ENCODE data around the gene PPP1R2B. TPM values are rescaled to one million over a fixed set of nuclear protein-coding genes. Genes with fewer than 3 reads are reported as not detected.

PPP1R2B gene
- 0.39 and 0.42 TPM in 2 replicates for total RNA-seq

DNA sequence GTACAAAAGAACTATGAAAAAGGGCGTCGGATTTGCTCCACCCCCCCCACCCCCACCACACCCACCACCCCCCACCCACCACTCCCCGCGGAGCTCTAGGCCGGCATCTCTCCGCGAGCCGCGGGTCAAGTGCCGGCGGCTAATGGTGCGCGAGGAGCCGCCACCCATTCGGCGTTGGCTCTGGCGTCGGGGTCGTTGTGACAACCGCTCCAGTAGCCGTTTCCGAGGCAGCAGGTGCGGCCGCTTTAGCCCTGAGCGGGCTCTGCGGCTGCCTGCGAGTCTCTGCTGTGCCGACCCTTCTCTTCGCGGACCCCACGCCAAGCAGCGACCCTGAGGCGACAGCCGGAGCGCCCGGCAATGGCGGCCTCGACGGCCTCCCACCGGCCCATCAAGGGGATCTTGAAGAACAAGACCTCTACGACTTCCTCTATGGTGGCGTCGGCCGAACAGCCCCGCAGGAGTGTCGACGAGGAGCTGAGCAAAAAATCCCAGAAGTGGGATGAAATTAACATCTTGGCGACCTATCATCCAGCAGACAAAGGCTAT lies at the start of gene PPP1R2B:
Gene PPP1R2B (plus strand): TSS at position 90 of the 546 bp plus-strand sequence. CDS start 268 bp downstream, at position 358.
- no peak for DNase-seq
- Mint-ChIP-seq H3K4me3 (no peak within 1 kb of the TSS), H3K27ac (no peak within 1 kb of the TSS), H3K4me1 (no peaks in the 10 kb centered on the region), H3K9me3 (peaks cover 22% of the 10 kb centered on the region), H3K36me3 (ENCODE audit: low read depth) (no peaks in the 10 kb centered on the region), H3K27me3 (peaks cover 32% of the 10 kb centered on the region)
- ATAC-seq (ENCODE audit: low read depth) = no peak
- ChIA-PET CTCF (no interaction called here), POLR2A (no interaction called here)
- TF ChIP-seq, protein P1, sequence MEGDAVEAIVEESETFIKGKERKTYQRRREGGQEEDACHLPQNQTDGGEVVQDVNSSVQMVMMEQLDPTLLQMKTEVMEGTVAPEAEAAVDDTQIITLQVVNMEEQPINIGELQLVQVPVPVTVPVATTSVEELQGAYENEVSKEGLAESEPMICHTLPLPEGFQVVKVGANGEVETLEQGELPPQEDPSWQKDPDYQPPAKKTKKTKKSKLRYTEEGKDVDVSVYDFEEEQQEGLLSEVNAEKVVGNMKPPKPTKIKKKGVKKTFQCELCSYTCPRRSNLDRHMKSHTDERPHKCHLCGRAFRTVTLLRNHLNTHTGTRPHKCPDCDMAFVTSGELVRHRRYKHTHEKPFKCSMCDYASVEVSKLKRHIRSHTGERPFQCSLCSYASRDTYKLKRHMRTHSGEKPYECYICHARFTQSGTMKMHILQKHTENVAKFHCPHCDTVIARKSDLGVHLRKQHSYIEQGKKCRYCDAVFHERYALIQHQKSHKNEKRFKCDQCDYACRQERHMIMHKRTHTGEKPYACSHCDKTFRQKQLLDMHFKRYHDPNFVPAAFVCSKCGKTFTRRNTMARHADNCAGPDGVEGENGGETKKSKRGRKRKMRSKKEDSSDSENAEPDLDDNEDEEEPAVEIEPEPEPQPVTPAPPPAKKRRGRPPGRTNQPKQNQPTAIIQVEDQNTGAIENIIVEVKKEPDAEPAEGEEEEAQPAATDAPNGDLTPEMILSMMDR (IDR thresholded peaks at IDR 0.05) = no peak
- intact Hi-C loops (cut with micrococcal nuclease) = no loop called here

DNA sequence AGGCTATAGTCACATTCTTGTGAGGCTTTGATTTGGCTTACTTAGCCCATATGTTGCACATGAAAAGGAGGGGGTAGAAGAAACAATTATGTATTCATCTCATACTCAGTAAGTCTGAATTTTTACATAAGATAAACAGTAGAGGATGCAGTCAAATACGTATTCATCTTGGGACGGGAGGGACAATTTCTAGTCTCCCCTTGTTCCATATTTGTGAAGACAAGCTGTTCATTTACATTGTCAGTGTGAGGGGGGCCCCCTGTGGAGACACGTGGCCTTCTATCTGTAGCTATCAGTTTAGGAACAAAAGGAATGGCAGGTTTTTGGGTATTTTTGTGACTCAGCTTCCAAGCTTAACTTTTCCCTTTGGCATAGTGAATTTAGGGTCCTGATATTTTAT lies 49.2 kb upstream of the PPP1R2B start:
- no peaks in the 10 kb centered on the region for H3K4me1 Mint-ChIP-seq
- no peak for ATAC-seq (ENCODE audit: low read depth)
- intact Hi-C loops (cut with micrococcal nuclease) = no loop called here
- DNase-seq = no peak
- no peak overlapping the region for H3K4me3 Mint-ChIP-seq
- POLR2A ChIA-PET = no interaction called here
- CTCF ChIA-PET = no interaction called here
- TF ChIP-seq, protein P1 (IDR thresholded peaks at IDR 0.05) = no peak
- no peak overlapping the region for H3K27ac Mint-ChIP-seq
- peaks cover 21% of the 10 kb centered on the region for H3K27me3 Mint-ChIP-seq
- H3K9me3 Mint-ChIP-seq = no peaks in the 10 kb centered on the region
- H3K36me3 Mint-ChIP-seq (ENCODE audit: low read depth) = no peaks in the 10 kb centered on the region

- intact Hi-C loops (cut with micrococcal nuclease) = no loop called here
- TF ChIP-seq, protein P1 (IDR thresholded peaks at IDR 0.05) = no peak
- H3K4me1 Mint-ChIP-seq = no peaks in the 10 kb centered on the region
- H3K27ac Mint-ChIP-seq = no peak overlapping the region
- DNase-seq (no peak), ATAC-seq (ENCODE audit: low read depth) (no peak)
- ChIA-PET CTCF (no interaction called here), POLR2A (no interaction called here)
- no peak overlapping the region for H3K4me3 Mint-ChIP-seq
- no peaks in the 10 kb centered on the region for H3K36me3 Mint-ChIP-seq (ENCODE audit: low read depth)
- peaks cover 2% of the 10 kb centered on the region for H3K9me3 Mint-ChIP-seq
- H3K27me3 Mint-ChIP-seq = peaks cover 19% of the 10 kb centered on the region
Measured at GRCh38 chr5:156802501-156802900, 47.6 kb upstream of the PPP1R2B start.

DNA sequence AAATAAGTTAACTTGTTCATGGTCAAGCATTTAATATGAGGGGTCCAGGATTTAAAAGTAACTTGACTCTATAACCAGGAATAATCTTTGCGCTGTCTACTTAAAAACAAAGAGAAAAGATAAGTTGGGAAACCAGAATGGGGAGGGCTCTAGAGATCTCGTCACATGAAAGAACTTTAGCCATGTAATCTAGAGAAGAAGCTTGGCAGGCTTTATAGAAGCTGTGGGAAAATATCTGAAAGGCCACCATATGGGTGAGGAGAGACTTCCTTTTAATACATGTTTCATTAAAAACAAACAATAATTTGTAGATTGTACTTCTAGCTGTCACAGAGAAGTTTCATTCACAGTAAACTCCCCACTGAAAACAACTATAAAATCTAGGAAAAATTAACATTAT lies 46.7 kb upstream of the PPP1R2B start:
- no peak overlapping the region for H3K27ac Mint-ChIP-seq
- POLR2A ChIA-PET = no interaction called here
- H3K4me3 Mint-ChIP-seq = no peak overlapping the region
- intact Hi-C loops (cut with micrococcal nuclease) = no loop called here
- no peaks in the 10 kb centered on the region for H3K4me1 Mint-ChIP-seq
- H3K9me3 Mint-ChIP-seq = peaks cover 2% of the 10 kb centered on the region
- CTCF ChIA-PET = no interaction called here
- no peak for ATAC-seq (ENCODE audit: low read depth)
- no peak for DNase-seq
- no peaks in the 10 kb centered on the region for H3K36me3 Mint-ChIP-seq (ENCODE audit: low read depth)
- TF ChIP-seq, protein P1 (IDR thresholded peaks at IDR 0.05) = no peak
- peaks cover 19% of the 10 kb centered on the region for H3K27me3 Mint-ChIP-seq

DNA sequence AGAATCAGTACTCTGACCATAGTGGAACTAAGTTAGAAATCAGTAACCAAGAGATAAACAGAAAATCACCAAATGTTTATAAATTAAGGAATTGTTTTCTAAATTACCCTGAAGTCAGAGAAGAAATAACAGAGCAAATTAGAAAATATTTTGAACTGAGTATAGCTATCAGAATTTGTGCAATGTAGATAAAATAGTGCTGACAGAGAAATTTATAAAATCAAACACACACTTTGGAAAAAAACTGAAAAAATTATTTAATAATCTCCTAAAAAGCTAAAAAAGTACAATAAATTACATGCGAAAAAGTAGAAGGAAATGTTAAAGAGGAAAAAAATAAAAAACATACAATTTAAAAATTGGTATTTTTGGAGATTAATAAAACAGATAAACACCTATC lies 37.1 kb upstream of the PPP1R2B start:
- POLR2A ChIA-PET = no interaction called here
- intact Hi-C loops (cut with micrococcal nuclease) = no loop called here
- H3K4me3 Mint-ChIP-seq = no peak overlapping the region
- H3K36me3 Mint-ChIP-seq (ENCODE audit: low read depth) = no peaks in the 10 kb centered on the region
- H3K9me3 Mint-ChIP-seq = peaks cover 2% of the 10 kb centered on the region
- H3K27me3 Mint-ChIP-seq = no peaks in the 10 kb centered on the region
- no peak for DNase-seq
- no peaks in the 10 kb centered on the region for H3K4me1 Mint-ChIP-seq
- H3K27ac Mint-ChIP-seq = no peak overlapping the region
- TF ChIP-seq, protein P1 (IDR thresholded peaks at IDR 0.05) = no peak
- CTCF ChIA-PET = no interaction called here
- ATAC-seq (ENCODE audit: low read depth) = no peak

Data from activated B cell treated with CpG ODN at 0.5 μM for 24 hours (primary cell).